T-helper 17 cell (primary cell): ENCODE results near the gene ASIC2. TPM values are rescaled to one million over a fixed set of nuclear protein-coding genes. Genes with fewer than 3 reads are reported as not detected.

Experiments used
- ATAC-seq: fragments of 150-1000 bp; cut with Tn5 transposase; 2 replicates; pipeline ENCODE4 v1.10.0; 2021; ENCODE audit warnings: mild to moderate bottlenecking, moderate library complexity
- DNase-seq, 3 donors: peaks; one replicate each; pipeline versions ENCODE4 v3.0.0 to v3.0.0-alpha.2; 2020 to 2021
- H3K9me3 ChIP-seq: one replicate; pipeline ENCODE4 v1.7.0; 2013; ENCODE audit warnings: low read length, mild to moderate bottlenecking; ENCODE audit not compliant: control insufficient read depth, poor library complexity, severe bottlenecking
- H3K27ac Mint-ChIP-seq: one replicate; pipeline ENCODE4 v1.8.0; 2022; ENCODE audit warnings: mild to moderate bottlenecking, moderate library complexity, mixed read lengths
- H3K27me3 Mint-ChIP-seq: one replicate; pipeline ENCODE4 v1.8.0; 2022; ENCODE audit warnings: mixed read lengths
- H3K36me3 Mint-ChIP-seq: one replicate; pipeline ENCODE4 v1.8.0; 2022; ENCODE audit warnings: low read depth, mixed read lengths
- H3K4me1 Mint-ChIP-seq: one replicate; pipeline ENCODE4 v1.8.0; 2022; ENCODE audit warnings: mild to moderate bottlenecking, mixed read lengths
- H3K4me3 Mint-ChIP-seq: one replicate; pipeline ENCODE4 v1.8.0; 2022; ENCODE audit warnings: mild to moderate bottlenecking, moderate library complexity, mixed read lengths
- total RNA-seq, 4 donors: library from RNA in 2 of 4; stranded (reverse) in 2 of 4; gene quantifications; one replicate each; pipeline ENCODE4 v1.2.3 and lab custom pipeline; 2022 to 2026

The ASIC2 gene
- total RNA-seq, 2 donors from 2014 or later = not detected

DNA sequence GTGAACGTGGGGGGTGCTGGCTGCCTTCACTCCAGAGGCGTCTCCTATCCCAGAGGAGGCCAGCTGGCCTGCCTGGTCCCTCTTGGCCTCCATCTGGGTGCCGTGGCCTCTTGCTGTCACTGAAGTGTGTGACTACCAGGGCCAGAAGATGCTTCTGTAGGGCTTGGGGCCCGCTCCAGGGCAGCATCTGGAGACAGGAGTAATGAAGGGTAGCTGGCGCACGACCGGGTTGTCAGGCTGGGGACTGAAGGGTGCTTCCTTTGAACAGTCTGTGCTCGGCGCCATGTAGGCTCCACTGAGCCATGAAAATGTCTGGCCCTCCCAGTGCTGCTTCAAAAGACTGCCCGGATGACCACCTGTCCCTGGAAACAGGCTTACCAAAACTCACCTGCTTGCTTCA lies 31.3 kb downstream of the ASIC2 start:
- peaks cover 48% of the 10 kb centered on the region for H3K27me3 Mint-ChIP-seq
- H3K27ac Mint-ChIP-seq = no peak overlapping the region
- no peaks in the 10 kb centered on the region for H3K9me3 ChIP-seq
- peaks cover 7% of the 10 kb centered on the region for H3K4me1 Mint-ChIP-seq
- peaks cover 7% of the 10 kb centered on the region for H3K36me3 Mint-ChIP-seq
- DNase-seq (no peak), ATAC-seq (no peak)
- no peak overlapping the region for H3K4me3 Mint-ChIP-seq

DNA sequence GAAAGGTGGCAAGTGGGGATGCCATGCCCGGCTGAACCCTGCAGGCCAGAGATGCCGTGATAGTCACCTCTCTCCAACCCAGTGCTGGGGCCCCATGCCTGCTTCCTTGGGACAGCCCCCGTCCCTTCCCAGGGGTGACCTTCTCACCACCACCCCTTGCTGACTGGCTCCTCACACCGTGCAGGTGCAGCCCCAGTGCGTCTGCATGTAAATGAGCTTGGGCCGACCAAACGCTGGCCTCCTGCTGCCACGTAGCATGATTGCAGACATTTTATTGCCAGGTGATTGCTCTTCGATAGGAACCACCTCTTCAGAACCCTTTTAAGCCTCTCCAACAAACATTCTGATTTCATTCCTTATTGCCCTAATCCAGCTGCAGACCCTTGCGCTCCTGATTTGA lies 32.5 kb downstream of the ASIC2 start:
- peaks cover 52% of the 10 kb centered on the region for H3K27me3 Mint-ChIP-seq
- H3K4me1 Mint-ChIP-seq = peaks cover 7% of the 10 kb centered on the region
- no peak overlapping the region for H3K4me3 Mint-ChIP-seq
- DNase-seq (no peak), ATAC-seq (no peak)
- H3K9me3 ChIP-seq = no peaks in the 10 kb centered on the region
- H3K36me3 Mint-ChIP-seq = peaks cover 7% of the 10 kb centered on the region
- H3K27ac Mint-ChIP-seq = no peak overlapping the region

DNA sequence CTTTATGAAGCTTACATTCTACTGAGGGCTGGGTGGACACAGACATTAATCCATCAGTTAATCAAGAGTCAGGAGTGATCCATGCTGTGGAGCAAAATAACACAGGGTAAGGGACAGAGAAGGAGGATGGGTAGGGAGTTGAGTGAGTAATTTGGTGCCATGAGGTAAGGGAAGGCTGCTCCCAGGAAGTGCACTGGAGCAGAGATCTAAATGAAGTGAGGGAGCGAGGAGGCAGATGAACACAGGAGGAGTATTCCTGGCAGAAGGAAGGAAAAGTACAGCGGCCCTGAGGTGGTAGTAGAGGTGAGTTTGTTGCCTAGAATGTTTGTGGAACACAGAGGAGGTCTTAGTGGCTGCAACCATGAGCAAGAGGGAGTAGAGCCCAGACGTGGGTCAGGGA lies 34.8 kb downstream of the ASIC2 start:
- no peaks in the 10 kb centered on the region for H3K9me3 ChIP-seq
- peaks cover 7% of the 10 kb centered on the region for H3K4me1 Mint-ChIP-seq
- H3K27me3 Mint-ChIP-seq = peaks cover 51% of the 10 kb centered on the region
- no peak for ATAC-seq
- H3K4me3 Mint-ChIP-seq = no peak overlapping the region
- H3K36me3 Mint-ChIP-seq = peaks cover 7% of the 10 kb centered on the region
- H3K27ac Mint-ChIP-seq = no peak overlapping the region
- no peak for DNase-seq

GRCh38 chr17:33245183-33245582 lies 47.9 kb downstream of the ASIC2 start:
- H3K4me1 Mint-ChIP-seq = peaks cover 6% of the 10 kb centered on the region
- H3K27me3 Mint-ChIP-seq = peaks cover 22% of the 10 kb centered on the region
- H3K36me3 Mint-ChIP-seq = peaks cover 3% of the 10 kb centered on the region
- DNase-seq (no peak), ATAC-seq (no peak)
- H3K9me3 ChIP-seq = no peaks in the 10 kb centered on the region
- no peak overlapping the region for H3K4me3 Mint-ChIP-seq
- H3K27ac Mint-ChIP-seq = no peak overlapping the region

- ATAC-seq (no peak), DNase-seq (no peak)
- Mint-ChIP-seq H3K27me3 (peaks cover 22% of the 10 kb centered on the region), H3K36me3 (peaks cover 3% of the 10 kb centered on the region), H3K4me3 (no peak overlapping the region), H3K27ac (peak overlapping the region; percentile 19), H3K4me1 (peaks cover 6% of the 10 kb centered on the region)
- no peaks in the 10 kb centered on the region for H3K9me3 ChIP-seq
These were observed 49.4 kb downstream of the ASIC2 start for GRCh38 chr17:33243732-33244131.

DNA sequence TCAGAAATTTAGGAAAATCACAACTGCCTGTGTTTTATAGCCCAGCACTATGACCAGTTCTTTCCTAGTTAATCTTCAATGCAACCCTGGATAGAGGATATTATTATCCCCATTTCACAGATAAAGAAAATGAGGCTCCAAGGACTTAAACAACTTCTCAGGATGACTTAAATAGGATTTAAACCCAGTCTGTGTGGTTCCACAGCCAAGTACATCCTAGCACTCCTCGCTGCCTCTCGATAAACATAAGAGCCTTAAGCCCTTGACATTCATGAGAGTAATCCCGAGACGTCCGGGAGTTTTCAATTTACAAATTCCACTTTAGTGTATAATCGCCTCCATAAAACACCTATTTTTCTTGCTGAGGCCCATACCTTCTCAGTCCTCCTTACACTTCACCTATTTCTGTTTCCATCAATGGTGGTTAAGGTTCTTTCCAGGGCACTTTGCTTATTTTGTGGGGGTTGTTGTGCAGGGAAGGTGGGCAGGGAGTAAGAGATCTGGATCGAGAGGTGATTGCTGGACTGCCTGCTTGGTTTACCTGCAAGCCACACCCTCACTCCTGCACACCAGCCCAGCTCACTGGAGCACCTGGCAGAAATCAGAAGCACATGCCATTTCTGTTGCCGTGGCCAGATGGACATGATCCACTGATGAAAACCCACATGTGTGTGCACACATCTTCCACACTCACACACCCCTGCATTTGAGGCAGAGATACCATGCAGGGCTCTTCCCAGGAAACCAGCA lies 50.5 kb downstream of the ASIC2 start:
- Mint-ChIP-seq H3K27ac (no peak overlapping the region), H3K27me3 (peaks cover 22% of the 10 kb centered on the region), H3K4me3 (no peak overlapping the region), H3K4me1 (peaks cover 6% of the 10 kb centered on the region), H3K36me3 (peaks cover 3% of the 10 kb centered on the region)
- H3K9me3 ChIP-seq = no peaks in the 10 kb centered on the region
- DNase-seq (no peak), ATAC-seq (no peak)

DNA sequence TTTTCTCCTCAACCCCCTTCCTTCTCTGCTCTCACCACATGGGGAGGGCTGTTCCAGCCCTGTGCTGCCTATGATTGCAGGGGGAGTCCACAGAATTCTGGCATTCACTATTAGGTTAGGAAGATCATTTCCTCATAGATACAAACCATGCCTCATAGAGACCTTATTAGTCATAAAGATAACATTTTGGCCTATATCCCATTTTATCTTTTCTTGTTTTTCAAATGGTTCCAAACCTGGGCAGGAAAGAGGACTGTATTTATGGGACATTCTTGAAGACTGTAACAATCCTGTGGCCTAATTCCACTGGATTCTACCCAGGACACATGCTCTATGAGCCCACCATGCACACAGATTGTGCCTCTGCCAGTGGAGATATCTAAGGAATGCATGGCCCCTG lies 51.7 kb downstream of the ASIC2 start:
- H3K36me3 Mint-ChIP-seq = peaks cover 3% of the 10 kb centered on the region
- no peak overlapping the region for H3K4me3 Mint-ChIP-seq
- no peaks in the 10 kb centered on the region for H3K9me3 ChIP-seq
- peaks cover 6% of the 10 kb centered on the region for H3K4me1 Mint-ChIP-seq
- H3K27me3 Mint-ChIP-seq = peaks cover 22% of the 10 kb centered on the region
- no peak for ATAC-seq
- no peak for DNase-seq
- no peak overlapping the region for H3K27ac Mint-ChIP-seq

DNA sequence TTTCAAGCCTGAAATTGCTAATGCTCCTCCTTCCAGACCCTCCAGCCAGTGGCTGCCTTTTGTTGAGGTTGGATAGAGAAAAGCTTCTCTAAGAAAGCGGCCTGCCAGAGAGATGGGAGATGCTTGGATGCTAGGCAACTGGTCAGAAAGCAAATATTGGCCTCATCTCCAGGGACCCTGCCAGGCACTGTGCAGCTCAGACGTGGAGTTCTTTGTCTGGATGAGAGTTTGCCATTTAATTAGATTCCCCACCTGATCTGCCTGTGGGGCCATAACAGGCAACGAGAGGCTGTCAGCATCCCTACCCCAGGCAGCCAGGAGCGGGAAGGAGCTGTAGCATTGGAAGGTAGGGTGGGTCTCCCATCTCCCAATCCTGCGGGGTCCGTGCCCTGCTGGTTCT lies 52.7 kb downstream of the ASIC2 start:
- Mint-ChIP-seq H3K27ac (no peak overlapping the region), H3K4me1 (peaks cover 12% of the 10 kb centered on the region)

GRCh38 chr17:33239702-33240101 lies 53.4 kb downstream of the ASIC2 start:
- ATAC-seq = no peak
- H3K4me1 Mint-ChIP-seq = peaks cover 19% of the 10 kb centered on the region
- H3K9me3 ChIP-seq = no peaks in the 10 kb centered on the region
- peaks cover 13% of the 10 kb centered on the region for H3K27me3 Mint-ChIP-seq
- DNase-seq = no peak
- no peak overlapping the region for H3K4me3 Mint-ChIP-seq
- H3K36me3 Mint-ChIP-seq = peaks cover 3% of the 10 kb centered on the region
- H3K27ac Mint-ChIP-seq = no peak overlapping the region

More for the DNA sequence above, 52.7 kb downstream of the ASIC2 start:
- H3K4me3 Mint-ChIP-seq = no peak overlapping the region
- no peak for DNase-seq
- H3K27me3 Mint-ChIP-seq = peaks cover 20% of the 10 kb centered on the region
- no peak for ATAC-seq
- H3K9me3 ChIP-seq = no peaks in the 10 kb centered on the region
- H3K36me3 Mint-ChIP-seq = peaks cover 3% of the 10 kb centered on the region

GRCh38 chr17:33234930-33235685 lies 58.0 kb downstream of the ASIC2 start:
- H3K36me3 Mint-ChIP-seq = no peaks in the 10 kb centered on the region
- H3K4me3 Mint-ChIP-seq = peak overlapping the region; percentile 79
- peak overlapping the region; percentile 95 for H3K27ac Mint-ChIP-seq
- no peaks in the 10 kb centered on the region for H3K27me3 Mint-ChIP-seq
- ATAC-seq (no peak), DNase-seq (no peak)
- H3K4me1 Mint-ChIP-seq = peaks cover 27% of the 10 kb centered on the region
- H3K9me3 ChIP-seq = no peaks in the 10 kb centered on the region

- no peaks in the 10 kb centered on the region for H3K36me3 Mint-ChIP-seq
These were observed 58.9 kb downstream of the ASIC2 start for GRCh38 chr17:33234233-33234632.

GRCh38 chr17:33233811-33234177 lies 59.3 kb downstream of the ASIC2 start:
- peak; percentile 95 for ATAC-seq
- peak in 2 of 3 donors; percentile 11 to 12 for DNase-seq
- H3K4me3 Mint-ChIP-seq = peak overlapping the region; percentile 86
- no peaks in the 10 kb centered on the region for H3K27me3 Mint-ChIP-seq
- no peaks in the 10 kb centered on the region for H3K9me3 ChIP-seq
- peaks cover 27% of the 10 kb centered on the region for H3K4me1 Mint-ChIP-seq
- no peaks in the 10 kb centered on the region for H3K36me3 Mint-ChIP-seq
- peak overlapping the region; percentile 95 for H3K27ac Mint-ChIP-seq

More at GRCh38 chr17:33234233-33234632, 58.9 kb downstream of the ASIC2 start:
- H3K4me3 Mint-ChIP-seq = peak overlapping the region; percentile 86
- peak; percentile 3 for ATAC-seq
- no peaks in the 10 kb centered on the region for H3K9me3 ChIP-seq
- H3K27me3 Mint-ChIP-seq = no peaks in the 10 kb centered on the region
- H3K4me1 Mint-ChIP-seq = peaks cover 27% of the 10 kb centered on the region
- no peak for DNase-seq
- H3K27ac Mint-ChIP-seq = peak overlapping the region; percentile 95

DNA sequence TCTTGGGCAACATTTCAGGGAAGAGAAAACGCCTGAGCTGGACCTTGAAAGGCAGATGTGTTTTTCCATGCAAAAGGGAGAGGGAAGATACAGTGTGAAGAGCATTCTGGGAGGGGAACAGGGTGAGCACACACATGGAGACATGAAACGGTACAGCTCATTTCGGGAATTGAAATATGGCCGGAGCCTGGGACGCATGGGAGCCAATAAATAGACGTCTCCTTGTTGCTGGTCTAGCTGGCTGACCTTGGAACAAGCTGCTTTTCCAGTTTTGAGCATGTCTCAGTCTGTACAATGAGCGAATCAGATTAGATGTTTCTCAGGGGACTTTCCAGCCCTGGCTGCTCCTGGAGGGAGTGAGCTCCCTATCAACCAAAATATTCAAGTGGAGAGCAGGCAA lies 63.6 kb downstream of the ASIC2 start:
- no peaks in the 10 kb centered on the region for H3K9me3 ChIP-seq
- Mint-ChIP-seq H3K4me1 (peaks cover 14% of the 10 kb centered on the region), H3K4me3 (no peak overlapping the region), H3K36me3 (no peaks in the 10 kb centered on the region), H3K27me3 (peaks cover 9% of the 10 kb centered on the region), H3K27ac (no peak overlapping the region)
- DNase-seq (no peak), ATAC-seq (no peak)
